SK-N-SH (cell line): ENCODE results near the gene TEN1. TPM values are rescaled to one million over a fixed set of nuclear protein-coding genes. Genes with fewer than 3 reads are reported as not detected.

Source experiments
- CTCF ChIA-PET: fragments of 300-600, 350-600 bp; formaldehyde crosslinking; extraction: SDS; loops from one replicate; lab custom pipeline; 2021; lab: Yijun Ruan, JAX
- POLR2A ChIA-PET: fragments of 350-600 bp; sonication (Branson Sonifier 250); formaldehyde crosslinking; extraction: SDS; loops from one replicate; lab custom pipeline; 2020; ENCODE audit warnings: antibody characterized with exemption, inconsistent platforms; lab: Yijun Ruan, JAX
- DNase-seq: peaks from one replicate; pipeline ENCODE4 v3.0.0; 2012
- H2AFZ ChIP-seq: fragments of 200-600 bp; sonication (generic); 2 replicates; pipeline ENCODE4 v1.8.1; 2016; ENCODE audit warnings: antibody characterized with exemption, mild to moderate bottlenecking, low read depth
- H3F3A ChIP-seq: fragments of 200-600 bp; sonication (generic); replicated peaks from 2 replicates; pipeline ENCODE3; 2016; ENCODE audit warnings: antibody characterized with exemption, mild to moderate bottlenecking; ENCODE audit not compliant: insufficient read depth
- H3K27ac ChIP-seq, 2 experiments: fragments of 200-500 bp in 1 of 2; fragments of 200-600 bp in 1 of 2; sonication (Bioruptor generic) in 1 of 2; sonication (generic), shearing (Covaris generic) in 1 of 2; 2 replicates each; pipeline versions ENCODE4 v1.5.1 to v1.6.1; 2014 to 2016; ENCODE audit warnings: low read depth in 2 of 2, inconsistent platforms in 1 of 2, low read length in 1 of 2, mild to moderate bottlenecking in 1 of 2, mixed read lengths in 1 of 2
- H3K27me3 ChIP-seq: fragments of 200-600 bp; sonication (generic), shearing (Covaris generic); 2 replicates; pipeline ENCODE4 v1.6.1; 2016; ENCODE audit warnings: mixed run types; ENCODE audit not compliant: insufficient read depth
- H3K36me3 ChIP-seq, 2 experiments: fragments of 200-500 bp in 1 of 2; fragments of 200-600 bp in 1 of 2; sonication (Bioruptor generic) in 1 of 2; sonication (generic) in 1 of 2; replicated peaks in 1 of 2; 2 replicates each; pipeline versions ENCODE3 to v1.5.1; 2014 to 2016; ENCODE audit warnings: low read length in 1 of 2, mild to moderate bottlenecking in 1 of 2; ENCODE audit not compliant: insufficient read depth in 2 of 2, control insufficient read depth in 1 of 2
- H3K4me1 ChIP-seq, 2 experiments: fragments of 200-500 bp in 1 of 2; fragments of 200-600 bp in 1 of 2; sonication (Bioruptor generic) in 1 of 2; sonication (generic), shearing (Covaris generic) in 1 of 2; 2 replicates each; pipeline versions ENCODE4 v1.5.1 to v1.6.1; 2014 to 2016; ENCODE audit warnings: low read depth in 1 of 2, low read length in 1 of 2, mixed run types in 1 of 2; ENCODE audit not compliant: insufficient read depth in 2 of 2, control insufficient read depth in 1 of 2
- H3K4me2 ChIP-seq: fragments of 200-600 bp; sonication (generic), shearing (Covaris generic); 2 replicates; pipeline ENCODE4 v1.6.1; 2017; ENCODE audit warnings: mixed run types
- H3K4me3 ChIP-seq, 2 experiments: fragments of 200-500 bp in 1 of 2; fragments of 200-600 bp in 1 of 2; sonication (Bioruptor generic) in 1 of 2; sonication (generic), shearing (Covaris generic) in 1 of 2; 2 replicates each; pipeline versions ENCODE4 v1.5.1 to v1.8.1; 2014 to 2016; ENCODE audit warnings: low read depth in 2 of 2, inconsistent platforms in 1 of 2, low read length in 1 of 2, mild to moderate bottlenecking in 1 of 2, mixed read lengths in 1 of 2, moderate library complexity in 1 of 2
- H3K79me2 ChIP-seq: fragments of 200-600 bp; sonication (generic); 2 replicates; pipeline ENCODE4 v1.8.1; 2017; ENCODE audit warnings: mild to moderate bottlenecking; ENCODE audit not compliant: insufficient read depth
- H3K9ac ChIP-seq: fragments of 200-600 bp; sonication (generic); 2 replicates; pipeline ENCODE4 v1.6.1; 2017; ENCODE audit warnings: mixed run types
- H3K9me2 ChIP-seq: fragments of 200-600 bp; sonication (generic); 2 replicates; pipeline ENCODE4 v1.6.1; 2017; ENCODE audit warnings: mixed run types
- H3K9me3 ChIP-seq: fragments of 200-600 bp; sonication (generic); 2 replicates; pipeline ENCODE4 v1.6.1; 2017; ENCODE audit warnings: mixed run types, mild to moderate bottlenecking, moderate library complexity
- H4K20me1 ChIP-seq: fragments of 200-600 bp; sonication (generic); 2 replicates; pipeline ENCODE4 v1.6.1; 2017; ENCODE audit warnings: mild to moderate bottlenecking, mixed run types; ENCODE audit not compliant: insufficient read depth
- CHD2 ChIP-seq: fragments of 150-350 bp; IDR thresholded peaks from 2 replicates; pipeline ENCODE4 v1.6.1; 2018; ENCODE audit warnings: low read length; ENCODE audit not compliant: partially characterized antibody
- ELF1 ChIP-seq: IDR thresholded peaks from 2 replicates; pipeline ENCODE4 v1.4.0; 2012
- EZH2phosphoT487 ChIP-seq: fragments of 200-600 bp; sonication (generic); IDR thresholded peaks from 2 replicates; pipeline ENCODE4 v1.6.1; 2017; ENCODE audit warnings: low read depth, mixed run types, mild to moderate bottlenecking, antibody characterized with exemption, moderate library complexity, borderline replicate concordance
- FOSL2 ChIP-seq: IDR thresholded peaks from 2 replicates; pipeline ENCODE4 v1.4.0; 2012; ENCODE audit warnings: low read depth, mild to moderate bottlenecking, moderate library complexity, borderline replicate concordance
- FOXJ3 ChIP-seq: sonication (generic); formaldehyde crosslinking; IDR thresholded peaks from 2 replicates; pipeline ENCODE4 v1.5.1; 2020; ENCODE audit warnings: mild to moderate bottlenecking, missing genetic modification reagents
- FOXM1 ChIP-seq: IDR thresholded peaks from 2 replicates; pipeline ENCODE4 v1.4.0; 2012; ENCODE audit warnings: low read depth, mild to moderate bottlenecking
- MEF2A ChIP-seq: IDR thresholded peaks from 2 replicates; pipeline ENCODE4 v1.4.0; 2012; ENCODE audit warnings: low read depth, borderline replicate concordance
- MXI1 ChIP-seq: IDR thresholded peaks from 2 replicates; pipeline ENCODE4 v1.6.1; 2012; ENCODE audit warnings: mild to moderate bottlenecking, low read depth, low read length, improper control_type of control experiment
- NRF1 ChIP-seq: IDR thresholded peaks from 2 replicates; pipeline ENCODE4 v1.6.1; 2012; ENCODE audit warnings: low read depth, mild to moderate bottlenecking, low read length
- RAD21 ChIP-seq: IDR thresholded peaks from 2 replicates; pipeline ENCODE4 v1.6.1; 2012; ENCODE audit warnings: mild to moderate bottlenecking, low read length
- SIN3A ChIP-seq: IDR thresholded peaks from 2 replicates; pipeline ENCODE4 v1.6.1; 2012; ENCODE audit warnings: low read depth, mild to moderate bottlenecking, low read length, moderate library complexity, borderline replicate concordance
- TAF1 ChIP-seq: IDR thresholded peaks from 2 replicates; pipeline ENCODE4 v1.6.1; 2012; ENCODE audit warnings: low read depth, mild to moderate bottlenecking, low read length, moderate library complexity, borderline replicate concordance
- TCF12 ChIP-seq: IDR thresholded peaks from 2 replicates; pipeline ENCODE4 v1.4.0; 2012
- TEAD4 ChIP-seq: IDR thresholded peaks from 2 replicates; pipeline ENCODE4 v1.4.0; 2012; ENCODE audit warnings: mild to moderate bottlenecking, borderline replicate concordance; ENCODE audit not compliant: insufficient read depth
- USF1 ChIP-seq: IDR thresholded peaks from 2 replicates; pipeline ENCODE4 v1.4.0; 2012; ENCODE audit warnings: low read depth, borderline replicate concordance
- WGBS: methylation state at CpG from one replicate; pipeline ENCODE4 v1.1.6; 2017; ENCODE audit warnings: low lambda C conversion rate; 5-methylcytosine and 5-hydroxymethylcytosine counted together
- polyA plus RNA-seq, 3 experiments: library from polyadenylated mRNA; depleted of rRNA; stranded (reverse); fragments of >200 nt; gene quantifications; 2 replicates each; pipeline ENCODE4 v1.2.3, GENCODE V29; 2012
- TF ChIP-seq, protein P1 (sequence below): fragments of 150-350 bp; IDR thresholded peaks from 2 replicates; pipeline ENCODE4 v1.6.1; 2017; ENCODE audit warnings: antibody characterized with exemption, low read length, low read depth, borderline replicate concordance
- TF ChIP-seq, protein P2 (sequence below): IDR thresholded peaks from 2 replicates; pipeline ENCODE4; 2012
- TF ChIP-seq, protein P3 (sequence below): fragments of 150-350 bp; IDR thresholded peaks from 2 replicates; pipeline ENCODE4 v1.6.1; 2016; ENCODE audit warnings: mild to moderate bottlenecking, low read depth, low read length

Gene TEN1
- polyA plus RNA-seq, 1 of the 3 experiments (the other 2 are of a cell fraction): 33.6 TPM

GRCh38 chr17:75941442-75941819 lies 37.6 kb upstream of the TEN1 start (continued):
- no peak for TF ChIP-seq EZH2phosphoT487
- TF ChIP-seq MXI1: no peak
- TF ChIP-seq, protein P1, sequence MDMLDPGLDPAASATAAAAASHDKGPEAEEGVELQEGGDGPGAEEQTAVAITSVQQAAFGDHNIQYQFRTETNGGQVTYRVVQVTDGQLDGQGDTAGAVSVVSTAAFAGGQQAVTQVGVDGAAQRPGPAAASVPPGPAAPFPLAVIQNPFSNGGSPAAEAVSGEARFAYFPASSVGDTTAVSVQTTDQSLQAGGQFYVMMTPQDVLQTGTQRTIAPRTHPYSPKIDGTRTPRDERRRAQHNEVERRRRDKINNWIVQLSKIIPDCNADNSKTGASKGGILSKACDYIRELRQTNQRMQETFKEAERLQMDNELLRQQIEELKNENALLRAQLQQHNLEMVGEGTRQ: no peak
- TF ChIP-seq, all 33 proteins: peak for 0

- Histone ChIP-seq H3K4me2 (no peak overlapping the region), H3F3A (peaks cover 17% of the 10 kb centered on the region), H3K4me1 (peaks cover 0 to 8% of the 10 kb centered on the region in 2 experiments; a peak in 1 of 4 replicates), H3K27me3 (no peaks in the 10 kb centered on the region), H3K9me2 (no peaks in the 10 kb centered on the region), H3K9ac (no peak overlapping the region), H3K36me3 (peaks cover 19 to 45% of the 10 kb centered on the region in 2 experiments), H3K9me3 (no peaks in the 10 kb centered on the region), H4K20me1 (no peaks in the 10 kb centered on the region), H3K79me2 (peaks cover 5% of the 10 kb centered on the region; the same call in 1 of the 2 replicates), H2AFZ (no peak overlapping the region), H3K4me3 (no peak overlapping the region), H3K27ac (no peak overlapping the region)
- POLR2A ChIA-PET: no interaction called here
- CTCF ChIA-PET: interaction anchor here (2.2 kb wide), 1 partner anchor 13 kb away, joined by 5 read pairs; no protein-coding TSS in a partner anchor
- TF ChIP-seq FOXJ3 (CRISPR knock-in tag) (no peak), NRF1 (no peak), MEF2A (no peak), CHD2 (no peak), RAD21 (no peak), USF1 (no peak), EZH2phosphoT487 (no peak), TCF12 (no peak), TEAD4 (no peak), TAF1 (no peak), FOSL2 (no peak), FOXM1 (no peak), ELF1 (no peak), SIN3A (no peak)
- TF ChIP-seq, protein P2, sequence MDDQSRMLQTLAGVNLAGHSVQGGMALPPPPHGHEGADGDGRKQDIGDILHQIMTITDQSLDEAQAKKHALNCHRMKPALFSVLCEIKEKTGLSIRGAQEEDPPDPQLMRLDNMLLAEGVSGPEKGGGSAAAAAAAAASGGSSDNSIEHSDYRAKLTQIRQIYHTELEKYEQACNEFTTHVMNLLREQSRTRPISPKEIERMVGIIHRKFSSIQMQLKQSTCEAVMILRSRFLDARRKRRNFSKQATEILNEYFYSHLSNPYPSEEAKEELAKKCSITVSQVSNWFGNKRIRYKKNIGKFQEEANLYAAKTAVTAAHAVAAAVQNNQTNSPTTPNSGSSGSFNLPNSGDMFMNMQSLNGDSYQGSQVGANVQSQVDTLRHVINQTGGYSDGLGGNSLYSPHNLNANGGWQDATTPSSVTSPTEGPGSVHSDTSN: no peak
- TF ChIP-seq, protein P3, sequence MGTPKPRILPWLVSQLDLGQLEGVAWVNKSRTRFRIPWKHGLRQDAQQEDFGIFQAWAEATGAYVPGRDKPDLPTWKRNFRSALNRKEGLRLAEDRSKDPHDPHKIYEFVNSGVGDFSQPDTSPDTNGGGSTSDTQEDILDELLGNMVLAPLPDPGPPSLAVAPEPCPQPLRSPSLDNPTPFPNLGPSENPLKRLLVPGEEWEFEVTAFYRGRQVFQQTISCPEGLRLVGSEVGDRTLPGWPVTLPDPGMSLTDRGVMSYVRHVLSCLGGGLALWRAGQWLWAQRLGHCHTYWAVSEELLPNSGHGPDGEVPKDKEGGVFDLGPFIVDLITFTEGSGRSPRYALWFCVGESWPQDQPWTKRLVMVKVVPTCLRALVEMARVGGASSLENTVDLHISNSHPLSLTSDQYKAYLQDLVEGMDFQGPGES: no peak
- TF ChIP-seq, protein P1: no peak
- 90% methylated on average over 4 of the region's 4 CpGs for WGBS
- DNase-seq: no peak
Measured at GRCh38 chr17:75942473-75942872, 36.6 kb upstream of the TEN1 start.
